ENCODE measurements around the gene CMTM7.
"Not testable (repeated sequence)": the region's sequence is repeated elsewhere in the genome, so short reads cannot be mapped to it uniquely, and the experiment has no call there.

CMTM7 gene

DNA sequence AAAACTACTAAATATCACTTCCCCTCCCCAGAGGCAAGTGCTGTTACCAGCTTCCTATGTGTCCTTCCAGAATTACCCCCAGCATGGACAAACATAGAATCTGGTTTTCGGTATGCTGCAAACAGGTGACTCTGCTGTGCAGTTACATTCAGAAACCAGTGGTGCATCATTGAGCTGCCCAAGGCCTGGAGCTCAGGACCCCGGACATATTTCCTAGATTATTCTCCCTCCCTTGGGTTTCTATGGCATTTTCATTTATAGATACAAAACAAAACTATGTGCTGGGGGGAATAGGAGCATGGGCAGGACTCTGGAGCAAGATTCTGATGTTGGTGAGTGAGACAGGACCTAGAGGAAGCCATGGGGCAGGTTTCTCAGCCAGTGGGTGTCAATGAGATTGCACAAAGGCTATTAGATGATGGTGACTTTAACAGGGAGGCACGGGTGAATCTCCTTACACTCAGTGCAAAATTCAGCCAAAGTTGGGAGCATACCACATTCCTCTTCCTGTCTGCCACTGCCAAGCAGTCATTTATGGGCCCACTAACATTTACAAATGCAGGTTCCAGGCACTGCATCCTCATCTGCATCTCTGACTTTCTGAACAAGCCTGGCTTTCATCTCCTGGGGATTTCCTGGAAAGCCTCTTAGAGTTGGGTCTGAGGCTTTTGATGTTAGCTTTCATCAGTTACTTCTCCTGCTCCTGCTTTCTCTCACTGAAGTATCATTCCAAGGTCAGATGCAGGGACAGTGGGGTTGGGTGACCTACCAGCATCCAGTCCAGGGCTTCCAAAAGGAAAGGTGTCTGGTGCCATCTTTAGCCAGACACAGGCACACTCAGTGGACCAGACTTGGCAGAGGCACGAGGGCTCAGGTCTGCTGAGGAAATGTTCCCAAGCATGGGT, 44.5 kb downstream of the CMTM7 start:
- DNase-seq (ENCODE audit: low spot score) = no peak
- no peak overlapping the region for H3K27ac ChIP-seq (ENCODE audit: poor library complexity, severe bottlenecking)
- ATAC-seq (ENCODE audit: low read depth) = no peak
- peaks cover 19% of the 10 kb centered on the region for H3K4me1 ChIP-seq (ENCODE audit: insufficient read depth, poor library complexity, severe bottlenecking)
- H3K27me3 ChIP-seq (ENCODE audit: insufficient read depth, poor library complexity, severe bottlenecking) = no peaks in the 10 kb centered on the region
- no peaks in the 10 kb centered on the region for H3K9me3 ChIP-seq (ENCODE audit: severe bottlenecking)
- H3K4me3 ChIP-seq (ENCODE audit: severe bottlenecking) = no peak overlapping the region
- TF ChIP-seq, protein P1, sequence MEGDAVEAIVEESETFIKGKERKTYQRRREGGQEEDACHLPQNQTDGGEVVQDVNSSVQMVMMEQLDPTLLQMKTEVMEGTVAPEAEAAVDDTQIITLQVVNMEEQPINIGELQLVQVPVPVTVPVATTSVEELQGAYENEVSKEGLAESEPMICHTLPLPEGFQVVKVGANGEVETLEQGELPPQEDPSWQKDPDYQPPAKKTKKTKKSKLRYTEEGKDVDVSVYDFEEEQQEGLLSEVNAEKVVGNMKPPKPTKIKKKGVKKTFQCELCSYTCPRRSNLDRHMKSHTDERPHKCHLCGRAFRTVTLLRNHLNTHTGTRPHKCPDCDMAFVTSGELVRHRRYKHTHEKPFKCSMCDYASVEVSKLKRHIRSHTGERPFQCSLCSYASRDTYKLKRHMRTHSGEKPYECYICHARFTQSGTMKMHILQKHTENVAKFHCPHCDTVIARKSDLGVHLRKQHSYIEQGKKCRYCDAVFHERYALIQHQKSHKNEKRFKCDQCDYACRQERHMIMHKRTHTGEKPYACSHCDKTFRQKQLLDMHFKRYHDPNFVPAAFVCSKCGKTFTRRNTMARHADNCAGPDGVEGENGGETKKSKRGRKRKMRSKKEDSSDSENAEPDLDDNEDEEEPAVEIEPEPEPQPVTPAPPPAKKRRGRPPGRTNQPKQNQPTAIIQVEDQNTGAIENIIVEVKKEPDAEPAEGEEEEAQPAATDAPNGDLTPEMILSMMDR (IDR thresholded peaks at IDR 0.05; ENCODE audit: poor library complexity, severe bottlenecking) = no peak
- H3K36me3 ChIP-seq (ENCODE audit: low read depth) = no peaks in the 10 kb centered on the region

DNA sequence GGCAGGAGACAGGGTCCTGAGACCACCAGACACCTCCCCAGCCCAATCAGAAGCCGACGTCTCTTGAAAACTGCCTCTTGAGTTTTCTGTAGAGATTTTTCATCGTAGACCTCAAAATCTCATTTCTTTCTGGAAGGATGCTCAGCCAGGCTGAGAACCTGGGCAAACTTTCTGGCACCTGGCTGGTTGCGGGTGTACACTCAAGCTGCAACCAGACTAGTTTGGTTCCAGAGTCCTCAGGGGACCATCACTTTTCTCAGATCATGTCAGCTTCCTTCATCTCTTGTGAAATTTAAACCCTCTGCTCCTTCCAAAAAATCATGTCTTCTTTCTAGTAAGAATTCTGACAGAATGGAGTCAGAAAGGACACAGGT, 45.1 kb downstream of the CMTM7 start:
- Histone ChIP-seq H3K9me3 (ENCODE audit: severe bottlenecking) (no peaks in the 10 kb centered on the region), H3K27ac (ENCODE audit: poor library complexity, severe bottlenecking) (no peak overlapping the region), H3K36me3 (ENCODE audit: low read depth) (no peaks in the 10 kb centered on the region), H3K4me3 (ENCODE audit: severe bottlenecking) (no peak overlapping the region), H3K4me1 (ENCODE audit: insufficient read depth, poor library complexity, severe bottlenecking) (peaks cover 21% of the 10 kb centered on the region), H3K27me3 (ENCODE audit: insufficient read depth, poor library complexity, severe bottlenecking) (no peaks in the 10 kb centered on the region)
- no peak for DNase-seq (ENCODE audit: low spot score)
- TF ChIP-seq, protein P1 (IDR thresholded peaks at IDR 0.05; ENCODE audit: poor library complexity, severe bottlenecking) = no peak
- no peak for ATAC-seq (ENCODE audit: low read depth)

DNA sequence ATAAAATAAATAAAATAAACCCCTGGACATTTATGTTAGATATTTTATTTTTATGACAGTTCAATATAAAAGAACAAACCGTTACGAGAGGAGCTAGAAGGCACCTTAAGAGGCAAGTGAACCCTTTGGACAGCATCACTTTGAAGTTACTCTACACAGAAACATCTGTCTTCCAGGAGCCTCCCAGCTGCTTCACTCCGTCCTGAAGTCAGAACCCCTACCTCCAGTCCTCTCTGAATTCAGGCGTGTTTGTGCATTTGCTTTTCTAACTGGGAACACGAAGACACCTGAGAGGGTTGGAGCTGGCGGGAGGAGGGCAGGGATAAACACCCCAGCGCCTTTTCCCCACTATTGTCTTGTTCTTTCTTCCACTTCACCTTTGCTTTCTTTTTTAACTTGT, 46.2 kb downstream of the CMTM7 start:
- Histone ChIP-seq H3K4me3 (ENCODE audit: severe bottlenecking) (no peak overlapping the region), H3K4me1 (ENCODE audit: insufficient read depth, poor library complexity, severe bottlenecking) (peaks cover 22% of the 10 kb centered on the region), H3K27me3 (ENCODE audit: insufficient read depth, poor library complexity, severe bottlenecking) (no peaks in the 10 kb centered on the region), H3K27ac (ENCODE audit: poor library complexity, severe bottlenecking) (no peak overlapping the region), H3K36me3 (ENCODE audit: low read depth) (peaks cover 1% of the 10 kb centered on the region; the same call in 1 of the 2 replicates), H3K9me3 (ENCODE audit: severe bottlenecking) (no peaks in the 10 kb centered on the region)
- DNase-seq (ENCODE audit: low spot score) (peak; percentile 4), ATAC-seq (ENCODE audit: low read depth) (no peak)
- TF ChIP-seq, protein P1 (IDR thresholded peaks at IDR 0.05; ENCODE audit: poor library complexity, severe bottlenecking) = no peak

DNA sequence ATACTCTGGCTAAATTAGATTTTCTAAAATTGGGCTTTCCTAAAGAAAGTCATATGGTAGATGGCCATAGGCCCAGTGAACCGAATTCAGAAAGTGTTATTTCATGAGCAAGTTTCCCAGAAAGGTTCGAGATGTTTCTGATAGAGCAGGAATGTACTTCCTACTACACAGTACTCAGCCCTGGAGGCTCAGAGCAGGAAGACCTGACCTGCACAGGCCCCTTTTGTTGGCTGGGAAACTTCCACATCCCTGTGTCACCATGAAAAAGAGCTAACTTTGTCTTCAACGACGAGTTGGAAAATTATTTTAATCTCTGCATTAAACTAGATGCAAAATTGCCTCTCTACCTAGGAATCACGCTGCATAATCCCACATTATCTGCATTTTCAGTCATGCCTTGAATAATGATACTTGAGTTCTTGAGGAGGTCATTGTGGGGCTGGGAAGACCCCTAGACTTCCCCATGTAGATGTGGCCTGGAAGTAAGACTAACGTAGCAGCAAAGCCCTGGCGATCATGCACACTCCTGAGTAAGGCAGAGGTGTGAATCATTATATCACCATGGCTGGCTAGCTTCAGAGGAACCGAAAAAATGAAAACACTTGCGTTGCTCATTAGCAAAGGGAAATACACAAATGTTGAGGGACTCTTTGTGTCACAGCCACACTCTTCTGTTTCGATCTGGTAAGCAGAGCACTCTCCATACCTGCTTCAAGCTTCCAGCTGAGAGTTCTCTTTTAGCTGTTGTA, 47.1 kb downstream of the CMTM7 start:
- Histone ChIP-seq H3K27ac (ENCODE audit: poor library complexity, severe bottlenecking) (no peak overlapping the region), H3K27me3 (ENCODE audit: insufficient read depth, poor library complexity, severe bottlenecking) (no peaks in the 10 kb centered on the region), H3K4me3 (ENCODE audit: severe bottlenecking) (no peak overlapping the region), H3K36me3 (ENCODE audit: low read depth) (peaks cover 6% of the 10 kb centered on the region; the same call in 1 of the 2 replicates), H3K9me3 (ENCODE audit: severe bottlenecking) (no peaks in the 10 kb centered on the region), H3K4me1 (ENCODE audit: insufficient read depth, poor library complexity, severe bottlenecking) (peaks cover 28% of the 10 kb centered on the region)
- no peak for ATAC-seq (ENCODE audit: low read depth)
- TF ChIP-seq, protein P1 (IDR thresholded peaks at IDR 0.05; ENCODE audit: poor library complexity, severe bottlenecking) = no peak
- DNase-seq (ENCODE audit: low spot score) = peak; percentile 13

DNA sequence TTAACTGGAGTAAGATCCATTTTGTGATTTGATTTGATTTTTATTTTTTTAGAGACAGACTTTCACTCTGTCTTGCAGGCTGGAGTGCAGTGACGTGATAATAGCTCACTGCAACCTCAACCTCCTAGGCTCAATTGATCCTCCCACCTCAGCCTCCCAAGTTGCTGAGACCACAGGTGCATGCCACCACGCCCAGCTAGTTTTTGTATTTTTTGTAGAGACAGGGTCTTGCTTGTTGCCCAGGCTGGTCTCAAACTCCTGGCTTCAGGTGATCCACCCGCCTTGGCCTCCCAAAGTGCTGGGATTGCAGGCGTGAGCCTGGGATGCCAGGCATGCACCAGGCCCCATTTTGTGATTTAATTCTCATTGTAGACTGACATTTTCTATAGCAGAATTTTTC, 47.8 kb downstream of the CMTM7 start:
- not testable (repeated sequence) for ATAC-seq (ENCODE audit: low read depth); H3K27ac ChIP-seq (ENCODE audit: poor library complexity, severe bottlenecking); H3K27me3 ChIP-seq (ENCODE audit: insufficient read depth, poor library complexity, severe bottlenecking); H3K9me3 ChIP-seq (ENCODE audit: severe bottlenecking); H3K36me3 ChIP-seq (ENCODE audit: low read depth); H3K4me3 ChIP-seq (ENCODE audit: severe bottlenecking); DNase-seq (ENCODE audit: low spot score)
- peaks cover 29% of the 10 kb centered on the region for H3K4me1 ChIP-seq (ENCODE audit: insufficient read depth, poor library complexity, severe bottlenecking)

Data from RWPE2 (cell line).